HCT116 (cell line): Measurements from ENCODE around the gene TOLLIP. TPM values are rescaled to one million over a fixed set of nuclear protein-coding genes. Genes with fewer than 3 reads are reported as not detected.

Source experiments
- ATAC-seq: fragments of 200-7000 bp; cut with Tn5 transposase; 2 replicates; pipeline ENCODE4 v1.9.1; 2020; ENCODE audit warnings: mild to moderate bottlenecking, moderate library complexity
- BruUV-seq: library from RNA; stranded (reverse); fragments of 400-500 nt; replicated peaks from 2 replicates; lab custom pipeline; 2021; lab: Mats Ljungman, UMichigan
- CTCF ChIA-PET: fragments of 300-600 bp; sonication (Branson Sonifier 250); formaldehyde crosslinking; loops from one replicate; lab custom pipeline; 2021; ENCODE audit warnings: antibody characterized with exemption; lab: Charles Lee
- POLR2A ChIA-PET: fragments of 300-600, 350-600 bp; sonication (Branson Sonifier 250); formaldehyde crosslinking; loops from one replicate; lab custom pipeline; 2021; ENCODE audit warnings: antibody characterized with exemption; lab: Charles Lee
- RAD21 ChIA-PET, 2 experiments: fragments of 300-600 bp; sonication (Branson Sonifier 250); formaldehyde crosslinking; loops; one replicate each; lab custom pipeline; 2023; ENCODE audit warnings: low total read pairs in 2 of 2; ENCODE audit not compliant: uncharacterized antibody in 2 of 2, unreplicated experiment in 2 of 2, low non-redundant PET in 1 of 2; lab: Charles Lee
- DNase-seq: peaks from one replicate; pipeline ENCODE4 v3.0.0-alpha.2; 2010; ENCODE audit warnings: low read depth, low spot score
- H2AFZ ChIP-seq: fragments of 200-600 bp; shearing (Covaris generic), sonication (generic); 2 replicates; pipeline ENCODE4 v1.6.1; 2017; ENCODE audit warnings: low read depth, mixed run types, mixed read lengths, antibody characterized with exemption, low read length; ENCODE audit not compliant: poor library complexity, severe bottlenecking
- H3K27ac ChIP-seq: 2 replicates; pipeline ENCODE4 v1.5.1; 2012; ENCODE audit warnings: low read depth, low read length
- H3K27me3 ChIP-seq: fragments of 200-600 bp; sonication (generic); 2 replicates; pipeline ENCODE4 v1.6.1; 2016; ENCODE audit warnings: mixed run types, low read length, mixed read lengths; ENCODE audit not compliant: insufficient read depth
- H3K36me3 ChIP-seq, 2 experiments: fragments of 200-500 bp in 1 of 2; fragments of 200-600 bp in 1 of 2; sonication (Bioruptor generic) in 1 of 2; sonication (generic) in 1 of 2; 2 replicates each; pipeline versions ENCODE4 v1.5.1 to v1.6.1; 2014 to 2016; ENCODE audit warnings: low read length in 2 of 2, inconsistent platforms in 1 of 2, mixed read lengths in 1 of 2, mixed run types in 1 of 2; ENCODE audit not compliant: insufficient read depth in 2 of 2, control insufficient read depth in 1 of 2
- H3K4me1 ChIP-seq, 2 experiments: fragments of 200-600 bp in 1 of 2; sonication (generic) in 1 of 2; 2 replicates each; pipeline versions ENCODE4 v1.5.1 to v1.6.1; 2012 to 2017; ENCODE audit warnings: low read length in 2 of 2, inconsistent platforms in 1 of 2, mild to moderate bottlenecking in 1 of 2, mixed read lengths in 1 of 2, mixed run types in 1 of 2, moderate library complexity in 1 of 2; ENCODE audit not compliant: insufficient read depth in 2 of 2, control insufficient read depth in 1 of 2
- H3K4me2 ChIP-seq: fragments of 200-600 bp; sonication (generic); 2 replicates; pipeline ENCODE4 v1.6.1; 2017; ENCODE audit warnings: mixed run types, low read length, mixed read lengths
- H3K4me3 ChIP-seq, 2 experiments: fragments of 200-600 bp in 1 of 2; sonication (generic) in 1 of 2; replicated peaks in 1 of 2; 2 replicates each; pipeline ENCODE4 v1.5.1; 2011 to 2016; ENCODE audit warnings: low read length in 2 of 2, control low read depth in 1 of 2, low read depth in 1 of 2, mild to moderate bottlenecking in 1 of 2, mixed read lengths in 1 of 2, mixed run types in 1 of 2
- H3K79me2 ChIP-seq: fragments of 200-600 bp; sonication (generic); 2 replicates; pipeline ENCODE4 v1.6.1; 2017; ENCODE audit warnings: mild to moderate bottlenecking, mixed run types, low read length, moderate library complexity, mixed read lengths; ENCODE audit not compliant: insufficient read depth
- H3K9ac ChIP-seq: fragments of 200-600 bp; sonication (generic); 2 replicates; pipeline ENCODE4 v1.6.1; 2016; ENCODE audit warnings: low read length, mixed read lengths
- H3K9me2 ChIP-seq: fragments of 200-600 bp; sonication (generic), shearing (Covaris generic); 2 replicates; pipeline ENCODE4 v1.6.1; 2017; ENCODE audit warnings: mixed run types, mild to moderate bottlenecking, moderate library complexity; ENCODE audit not compliant: insufficient read depth
- H3K9me3 ChIP-seq, 2 experiments: fragments of 200-500 bp in 1 of 2; fragments of 200-600 bp in 1 of 2; sonication (Bioruptor generic) in 1 of 2; sonication (generic) in 1 of 2; 2 replicates each; pipeline ENCODE4 v1.6.1; 2014 to 2017; ENCODE audit warnings: low read length in 2 of 2, mixed read lengths in 2 of 2, inconsistent platforms in 1 of 2, low read depth in 1 of 2, mild to moderate bottlenecking in 1 of 2, mixed run types in 1 of 2, moderate library complexity in 1 of 2; ENCODE audit not compliant: control insufficient read depth in 1 of 2, insufficient read depth in 1 of 2
- H4K20me1 ChIP-seq: fragments of 200-600 bp; sonication (generic), shearing (Covaris generic); 2 replicates; pipeline ENCODE4 v1.6.1; 2017; ENCODE audit warnings: mixed run types, mild to moderate bottlenecking, moderate library complexity; ENCODE audit not compliant: insufficient read depth
- CEBPB ChIP-seq: IDR thresholded peaks from 2 replicates; pipeline ENCODE4 v1.6.1; 2012; ENCODE audit warnings: low read depth
- ELF1 ChIP-seq: IDR thresholded peaks from 2 replicates; pipeline ENCODE4 v1.6.1; 2012; ENCODE audit warnings: low read depth, borderline replicate concordance
- EZH2 ChIP-seq: fragments of 200-600 bp; sonication (generic); IDR thresholded peaks from 2 replicates; pipeline ENCODE4 v1.6.1; 2017; ENCODE audit warnings: antibody characterized with exemption, mixed run types
- EZH2phosphoT487 ChIP-seq: fragments of 200-600 bp; IDR thresholded peaks from 2 replicates; pipeline ENCODE4 v1.6.1; 2018; ENCODE audit warnings: antibody characterized with exemption, borderline replicate concordance
- FOSL1 ChIP-seq: IDR thresholded peaks from 2 replicates; pipeline ENCODE4 v1.6.1; 2012; ENCODE audit warnings: low read depth
- JUND ChIP-seq: IDR thresholded peaks from 2 replicates; pipeline ENCODE4 v1.6.1; 2012
- POLR2A ChIP-seq: IDR thresholded peaks from 2 replicates; pipeline ENCODE4 v1.7.0; 2011; ENCODE audit warnings: borderline replicate concordance; ENCODE audit not compliant: insufficient read depth, insufficient read length; ENCODE audit errors: extremely low read depth
- SIN3A ChIP-seq: IDR thresholded peaks from 2 replicates; pipeline ENCODE4 v1.6.1; 2012; ENCODE audit warnings: low read depth
- SP1 ChIP-seq: IDR thresholded peaks from 2 replicates; pipeline ENCODE4 v1.6.1; 2012; ENCODE audit warnings: low read depth
- SRF ChIP-seq: IDR thresholded peaks from 2 replicates; pipeline ENCODE4 v1.6.1; 2012; ENCODE audit warnings: low read depth
- TCF7L2 ChIP-seq: IDR thresholded peaks from 2 replicates; pipeline ENCODE4 v1.7.0; 2011; ENCODE audit warnings: borderline replicate concordance, inconsistent platforms; ENCODE audit not compliant: insufficient read depth, insufficient read length; ENCODE audit errors: extremely low read depth
- YY1 ChIP-seq: IDR thresholded peaks from 2 replicates; pipeline ENCODE4 v1.6.1; 2011; ENCODE audit warnings: low read length, low read depth, moderate library complexity, mild to moderate bottlenecking; ENCODE audit not compliant: insufficient replicate concordance; ENCODE audit errors: extremely low read depth
- ZFX ChIP-seq: fragments of 450-650 bp; IDR thresholded peaks from 2 replicates; pipeline ENCODE4 v1.6.1; 2017
- ZNF274 ChIP-seq: fragments of 200-500 bp; sonication (Bioruptor generic); IDR thresholded peaks from 2 replicates; pipeline ENCODE4 v1.6.1; 2014; ENCODE audit warnings: mild to moderate bottlenecking, low read depth, low read length, inconsistent platforms
- intact Hi-C: fragments of 100-400 bp; cut with micrococcal nuclease; formaldehyde crosslinking; loops from 2 replicates; pipeline ENCODE4 v1.10.0; 2022
- total RNA-seq: library from RNA; stranded (reverse); gene quantifications from one replicate; pipeline ENCODE4 v1.2.1, GENCODE V29; 2021; ENCODE audit not compliant: unreplicated experiment
- TF ChIP-seq, protein P1 (sequence below): IDR thresholded peaks from 2 replicates; pipeline ENCODE4 v1.6.1; 2012
- TF ChIP-seq, protein P2 (sequence below), 3 experiments: fragments of 200-600 bp in 1 of 3; sonication (generic) in 1 of 3; IDR thresholded peaks in 2 of 3; conservative IDR thresholded peaks in 1 of 3; 2 replicates each; pipeline ENCODE4 v1.5.1; 2012 to 2017; ENCODE audit warnings: low read depth in 2 of 3, low read length in 2 of 3, antibody characterized with exemption in 1 of 3, borderline replicate concordance in 1 of 3, control low read depth in 1 of 3, mild to moderate bottlenecking in 1 of 3, mixed read lengths in 1 of 3, mixed run types in 1 of 3, moderate library complexity in 1 of 3; ENCODE audit not compliant: insufficient read depth in 1 of 3
- TF ChIP-seq, protein P3 (sequence below): IDR thresholded peaks from 2 replicates; pipeline ENCODE4 v1.6.1; 2012

Gene TOLLIP
- total RNA-seq, 1 experiment from 2014 or later: 28.5 TPM

DNA sequence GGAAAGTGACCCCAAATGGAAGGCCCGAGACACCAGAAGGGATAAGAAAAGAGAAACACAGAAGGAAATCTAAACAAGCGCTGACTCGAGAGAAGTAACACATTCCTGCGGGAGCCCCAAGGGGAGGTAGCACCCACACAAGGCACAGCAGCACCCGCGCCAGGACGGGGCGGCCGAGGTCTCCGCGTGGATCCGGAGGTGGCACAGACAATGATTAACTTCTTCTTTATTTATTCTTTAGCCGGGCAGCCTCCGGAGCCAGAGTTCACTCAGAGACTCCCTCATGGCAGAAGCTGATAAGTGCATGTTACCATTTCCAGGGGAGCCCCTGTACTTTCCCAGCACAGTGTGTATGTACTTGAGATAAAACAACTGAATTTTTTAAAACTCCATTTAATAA, 5.1 kb downstream of the TOLLIP start:
- CTCF ChIA-PET: no interaction called here

More for the DNA sequence above, 5.1 kb downstream of the TOLLIP start:
- intact Hi-C loops: no loop called here
- Histone ChIP-seq H3K36me3 (0 out of 4 replicates have a peak, but pooled peaks cover 0 to 2% of the 10 kb centered on the region in 2 experiments), H3K27ac (no peak overlapping the region), H3K4me1 (peaks cover 2 to 12% of the 10 kb centered on the region in 2 experiments; a peak in 3 of 4 replicates), H3K79me2 (peaks cover 47% of the 10 kb centered on the region), H3K4me2 (no peak overlapping the region), H4K20me1 (no peaks in the 10 kb centered on the region), H3K27me3 (no peaks in the 10 kb centered on the region), H2AFZ (no peak overlapping the region), H3K4me3 (no peak overlapping the region), H3K9ac (no peak overlapping the region), H3K9me3 (no peaks in the 10 kb centered on the region), H3K9me2 (no peaks in the 10 kb centered on the region)
- ATAC-seq: no peak
- ChIA-PET POLR2A (no interaction called here), RAD21 (no interaction called here)
- TF ChIP-seq, protein P1, sequence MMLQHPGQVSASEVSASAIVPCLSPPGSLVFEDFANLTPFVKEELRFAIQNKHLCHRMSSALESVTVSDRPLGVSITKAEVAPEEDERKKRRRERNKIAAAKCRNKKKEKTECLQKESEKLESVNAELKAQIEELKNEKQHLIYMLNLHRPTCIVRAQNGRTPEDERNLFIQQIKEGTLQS: no peak
- TF ChIP-seq SIN3A: no peak
- TF ChIP-seq, protein P2, sequence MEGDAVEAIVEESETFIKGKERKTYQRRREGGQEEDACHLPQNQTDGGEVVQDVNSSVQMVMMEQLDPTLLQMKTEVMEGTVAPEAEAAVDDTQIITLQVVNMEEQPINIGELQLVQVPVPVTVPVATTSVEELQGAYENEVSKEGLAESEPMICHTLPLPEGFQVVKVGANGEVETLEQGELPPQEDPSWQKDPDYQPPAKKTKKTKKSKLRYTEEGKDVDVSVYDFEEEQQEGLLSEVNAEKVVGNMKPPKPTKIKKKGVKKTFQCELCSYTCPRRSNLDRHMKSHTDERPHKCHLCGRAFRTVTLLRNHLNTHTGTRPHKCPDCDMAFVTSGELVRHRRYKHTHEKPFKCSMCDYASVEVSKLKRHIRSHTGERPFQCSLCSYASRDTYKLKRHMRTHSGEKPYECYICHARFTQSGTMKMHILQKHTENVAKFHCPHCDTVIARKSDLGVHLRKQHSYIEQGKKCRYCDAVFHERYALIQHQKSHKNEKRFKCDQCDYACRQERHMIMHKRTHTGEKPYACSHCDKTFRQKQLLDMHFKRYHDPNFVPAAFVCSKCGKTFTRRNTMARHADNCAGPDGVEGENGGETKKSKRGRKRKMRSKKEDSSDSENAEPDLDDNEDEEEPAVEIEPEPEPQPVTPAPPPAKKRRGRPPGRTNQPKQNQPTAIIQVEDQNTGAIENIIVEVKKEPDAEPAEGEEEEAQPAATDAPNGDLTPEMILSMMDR (IDR thresholded peaks at IDR 0.05 in 2 of 3, conservative IDR thresholded peaks at IDR 0.05 in 1 of 3; ENCODE audit: borderline replicate concordance in 1 of 3, insufficient read depth in 1 of 3, low read depth in 2 of 3, low read length in 2 of 3): no peak
- no peak for TF ChIP-seq SP1
- TF ChIP-seq, protein P3, sequence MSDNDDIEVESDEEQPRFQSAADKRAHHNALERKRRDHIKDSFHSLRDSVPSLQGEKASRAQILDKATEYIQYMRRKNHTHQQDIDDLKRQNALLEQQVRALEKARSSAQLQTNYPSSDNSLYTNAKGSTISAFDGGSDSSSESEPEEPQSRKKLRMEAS: no peak
- no peak for TF ChIP-seq POLR2A
- TF ChIP-seq JUND: no peak
- TF ChIP-seq EZH2: no peak
- no peak for TF ChIP-seq FOSL1
- no peak for TF ChIP-seq EZH2phosphoT487
- TF ChIP-seq CEBPB: no peak
- no peak for TF ChIP-seq ELF1
- TF ChIP-seq ZNF274: no peak
- no peak for TF ChIP-seq SRF
- TF ChIP-seq YY1: no peak
- no peak for TF ChIP-seq TCF7L2
- no peak for TF ChIP-seq ZFX
- BruUV-seq: no TSS peak
- DNase-seq: no peak
